Lower leg skin (tissue), 3 donors: ENCODE results near the gene HRH3.

Source experiments
- POLR2A ChIP-seq, 2 donors: fragments of 450-650 bp; IDR thresholded peaks; one replicate each; pipeline ENCODE4 v1.6.1; 2016 to 2017; ENCODE audit warnings: antibody characterized with exemption in 2 of 2, mild to moderate bottlenecking in 1 of 2, moderate library complexity in 1 of 2
- TF ChIP-seq, protein P1 (sequence below), 3 donors: fragments of 450-650 bp; IDR thresholded peaks; one replicate each; pipeline ENCODE4 v1.5.1; 2016; ENCODE audit warnings: antibody characterized with exemption in 3 of 3, mild to moderate bottlenecking in 3 of 3, moderate library complexity in 2 of 3

DNA sequence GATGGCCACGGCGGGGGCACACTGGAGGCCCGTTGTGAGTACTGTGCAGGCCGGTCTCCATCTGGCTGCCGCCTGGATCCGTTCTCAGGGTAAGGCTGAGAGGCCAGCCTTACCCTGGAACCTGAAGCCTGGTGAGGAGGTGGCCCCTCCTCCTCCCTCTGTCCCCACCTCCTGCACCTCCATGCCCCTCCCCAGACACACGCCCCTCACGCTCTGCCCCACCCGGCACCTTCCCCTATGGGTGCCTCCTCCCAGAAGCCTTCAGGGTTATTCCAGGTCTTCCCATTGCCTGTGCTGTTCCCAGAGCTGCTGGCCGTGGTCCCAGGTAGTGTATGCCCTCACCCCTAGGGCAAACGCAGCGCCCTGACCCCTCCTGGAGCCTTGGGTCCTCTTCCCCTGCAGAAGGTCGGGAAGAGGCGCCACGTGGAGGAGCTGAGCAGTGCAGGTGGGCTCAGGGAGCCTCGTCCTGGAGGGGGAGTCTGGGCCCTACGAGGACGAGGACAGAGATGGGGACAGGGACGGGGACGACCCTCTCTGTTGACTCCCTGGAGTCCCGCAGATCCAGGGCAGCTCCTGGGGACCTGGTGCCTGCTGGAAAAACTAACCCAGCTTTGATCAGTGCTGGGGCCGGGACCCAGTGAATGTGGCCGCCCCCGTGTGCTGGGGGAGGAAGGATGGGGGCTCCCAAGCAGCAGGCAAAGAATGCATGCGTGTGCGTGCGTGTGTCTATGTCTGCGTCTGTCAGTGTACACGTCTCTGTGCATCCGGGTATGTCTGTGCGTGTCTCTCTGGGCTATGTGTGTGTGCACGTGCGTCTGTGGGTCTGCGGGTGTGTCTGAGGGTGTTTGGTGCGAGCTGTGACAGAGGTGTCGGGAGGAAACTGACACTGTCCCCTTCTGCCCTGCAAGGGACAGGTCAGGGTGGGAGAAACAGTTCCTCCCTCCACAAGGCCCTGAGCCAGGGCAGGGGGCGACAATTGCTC is 8.2 kb upstream of the HRH3 start:
- TF ChIP-seq, protein P1, sequence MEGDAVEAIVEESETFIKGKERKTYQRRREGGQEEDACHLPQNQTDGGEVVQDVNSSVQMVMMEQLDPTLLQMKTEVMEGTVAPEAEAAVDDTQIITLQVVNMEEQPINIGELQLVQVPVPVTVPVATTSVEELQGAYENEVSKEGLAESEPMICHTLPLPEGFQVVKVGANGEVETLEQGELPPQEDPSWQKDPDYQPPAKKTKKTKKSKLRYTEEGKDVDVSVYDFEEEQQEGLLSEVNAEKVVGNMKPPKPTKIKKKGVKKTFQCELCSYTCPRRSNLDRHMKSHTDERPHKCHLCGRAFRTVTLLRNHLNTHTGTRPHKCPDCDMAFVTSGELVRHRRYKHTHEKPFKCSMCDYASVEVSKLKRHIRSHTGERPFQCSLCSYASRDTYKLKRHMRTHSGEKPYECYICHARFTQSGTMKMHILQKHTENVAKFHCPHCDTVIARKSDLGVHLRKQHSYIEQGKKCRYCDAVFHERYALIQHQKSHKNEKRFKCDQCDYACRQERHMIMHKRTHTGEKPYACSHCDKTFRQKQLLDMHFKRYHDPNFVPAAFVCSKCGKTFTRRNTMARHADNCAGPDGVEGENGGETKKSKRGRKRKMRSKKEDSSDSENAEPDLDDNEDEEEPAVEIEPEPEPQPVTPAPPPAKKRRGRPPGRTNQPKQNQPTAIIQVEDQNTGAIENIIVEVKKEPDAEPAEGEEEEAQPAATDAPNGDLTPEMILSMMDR (IDR thresholded peaks at IDR 0.05): no peak
- no peak for TF ChIP-seq POLR2A (IDR thresholded peaks at IDR 0.05)
